ENCODE results near the gene EXOG. TPM values are rescaled to one million over a fixed set of nuclear protein-coding genes. Genes with fewer than 3 reads are reported as not detected.

EXOG gene
- polyA plus RNA-seq, 1 donor from 2014 or later, result 45.6 TPM

GRCh38 chr3:38545550-38545949, 49.4 kb downstream of the EXOG start:
- Histone ChIP-seq H3K27me3 (ENCODE audit: insufficient read depth, low read depth, low read length) (no peaks in the 10 kb centered on the region), H3K27ac (ENCODE audit: low read length) (no peak overlapping the region), H3K4me3 (ENCODE audit: low read length) (no peak overlapping the region), H3K79me2 (replicated peaks; ENCODE audit: insufficient read depth, low read length) (no peaks in the 10 kb centered on the region), H3K9me2 (ENCODE audit: insufficient read depth, low read length) (no peaks in the 10 kb centered on the region), H3K9me3 (ENCODE audit: low read length) (no peaks in the 10 kb centered on the region), H3K36me3 (ENCODE audit: insufficient read depth, low read length) (no peaks in the 10 kb centered on the region), H4K20me1 (ENCODE audit: insufficient read depth) (no peaks in the 10 kb centered on the region), H3K4me2 (ENCODE audit: low read length) (no peak overlapping the region), H3F3A (ENCODE audit: insufficient read depth, low read length, poor library complexity, severe bottlenecking) (no peaks in the 10 kb centered on the region), H3K9ac (ENCODE audit: low read length) (no peak overlapping the region), H2AFZ (ENCODE audit: low read depth, low read length) (no peak overlapping the region)
- TF ChIP-seq, protein P1, sequence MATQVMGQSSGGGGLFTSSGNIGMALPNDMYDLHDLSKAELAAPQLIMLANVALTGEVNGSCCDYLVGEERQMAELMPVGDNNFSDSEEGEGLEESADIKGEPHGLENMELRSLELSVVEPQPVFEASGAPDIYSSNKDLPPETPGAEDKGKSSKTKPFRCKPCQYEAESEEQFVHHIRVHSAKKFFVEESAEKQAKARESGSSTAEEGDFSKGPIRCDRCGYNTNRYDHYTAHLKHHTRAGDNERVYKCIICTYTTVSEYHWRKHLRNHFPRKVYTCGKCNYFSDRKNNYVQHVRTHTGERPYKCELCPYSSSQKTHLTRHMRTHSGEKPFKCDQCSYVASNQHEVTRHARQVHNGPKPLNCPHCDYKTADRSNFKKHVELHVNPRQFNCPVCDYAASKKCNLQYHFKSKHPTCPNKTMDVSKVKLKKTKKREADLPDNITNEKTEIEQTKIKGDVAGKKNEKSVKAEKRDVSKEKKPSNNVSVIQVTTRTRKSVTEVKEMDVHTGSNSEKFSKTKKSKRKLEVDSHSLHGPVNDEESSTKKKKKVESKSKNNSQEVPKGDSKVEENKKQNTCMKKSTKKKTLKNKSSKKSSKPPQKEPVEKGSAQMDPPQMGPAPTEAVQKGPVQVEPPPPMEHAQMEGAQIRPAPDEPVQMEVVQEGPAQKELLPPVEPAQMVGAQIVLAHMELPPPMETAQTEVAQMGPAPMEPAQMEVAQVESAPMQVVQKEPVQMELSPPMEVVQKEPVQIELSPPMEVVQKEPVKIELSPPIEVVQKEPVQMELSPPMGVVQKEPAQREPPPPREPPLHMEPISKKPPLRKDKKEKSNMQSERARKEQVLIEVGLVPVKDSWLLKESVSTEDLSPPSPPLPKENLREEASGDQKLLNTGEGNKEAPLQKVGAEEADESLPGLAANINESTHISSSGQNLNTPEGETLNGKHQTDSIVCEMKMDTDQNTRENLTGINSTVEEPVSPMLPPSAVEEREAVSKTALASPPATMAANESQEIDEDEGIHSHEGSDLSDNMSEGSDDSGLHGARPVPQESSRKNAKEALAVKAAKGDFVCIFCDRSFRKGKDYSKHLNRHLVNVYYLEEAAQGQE (IDR thresholded peaks at IDR 0.05; ENCODE audit: borderline replicate concordance), result no peak
- TF ChIP-seq RAD21 (conservative IDR thresholded peaks at IDR 0.05) (no peak), TAF1 (IDR thresholded peaks at IDR 0.05; ENCODE audit: low read depth) (no peak), SMC3 (conservative IDR thresholded peaks at IDR 0.05; ENCODE audit: poor library complexity) (no peak), MXI1 (conservative IDR thresholded peaks at IDR 0.05; ENCODE audit: poor library complexity, severe bottlenecking) (no peak), POLR2AphosphoS5 (IDR thresholded peaks at IDR 0.05) (no peak), EP300 (conservative IDR thresholded peaks at IDR 0.05; ENCODE audit: poor library complexity, severe bottlenecking) (no peak), EZH2 (IDR thresholded peaks at IDR 0.05; ENCODE audit: borderline replicate concordance, insufficient read depth, low read length, poor library complexity, severe bottlenecking) (no peak)
- TF ChIP-seq, protein P2, sequence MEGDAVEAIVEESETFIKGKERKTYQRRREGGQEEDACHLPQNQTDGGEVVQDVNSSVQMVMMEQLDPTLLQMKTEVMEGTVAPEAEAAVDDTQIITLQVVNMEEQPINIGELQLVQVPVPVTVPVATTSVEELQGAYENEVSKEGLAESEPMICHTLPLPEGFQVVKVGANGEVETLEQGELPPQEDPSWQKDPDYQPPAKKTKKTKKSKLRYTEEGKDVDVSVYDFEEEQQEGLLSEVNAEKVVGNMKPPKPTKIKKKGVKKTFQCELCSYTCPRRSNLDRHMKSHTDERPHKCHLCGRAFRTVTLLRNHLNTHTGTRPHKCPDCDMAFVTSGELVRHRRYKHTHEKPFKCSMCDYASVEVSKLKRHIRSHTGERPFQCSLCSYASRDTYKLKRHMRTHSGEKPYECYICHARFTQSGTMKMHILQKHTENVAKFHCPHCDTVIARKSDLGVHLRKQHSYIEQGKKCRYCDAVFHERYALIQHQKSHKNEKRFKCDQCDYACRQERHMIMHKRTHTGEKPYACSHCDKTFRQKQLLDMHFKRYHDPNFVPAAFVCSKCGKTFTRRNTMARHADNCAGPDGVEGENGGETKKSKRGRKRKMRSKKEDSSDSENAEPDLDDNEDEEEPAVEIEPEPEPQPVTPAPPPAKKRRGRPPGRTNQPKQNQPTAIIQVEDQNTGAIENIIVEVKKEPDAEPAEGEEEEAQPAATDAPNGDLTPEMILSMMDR (IDR thresholded peaks at IDR 0.05; ENCODE audit: poor library complexity, severe bottlenecking), result no peak

DNA sequence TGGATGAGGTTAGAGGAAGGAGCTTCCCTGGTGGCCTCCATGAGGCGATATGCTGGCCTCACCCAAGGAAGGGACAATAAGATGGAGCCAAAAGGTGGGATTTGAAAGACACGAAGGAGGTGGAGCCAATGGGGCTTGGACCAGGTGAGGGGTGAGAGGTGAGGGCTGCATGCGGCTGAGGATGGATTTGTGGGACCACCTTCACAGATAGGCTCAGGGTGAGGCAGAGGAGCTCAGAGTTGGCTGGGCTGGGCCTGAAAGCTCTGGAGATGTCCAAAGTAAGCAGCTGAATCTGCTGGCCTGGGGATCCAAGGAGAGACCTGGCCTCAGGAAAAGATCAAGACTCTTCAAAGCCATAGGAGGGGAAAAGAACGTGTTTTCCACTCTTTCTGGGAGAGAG, 49.8 kb downstream of the EXOG start:
- Histone ChIP-seq H3K27ac (ENCODE audit: low read length) (no peak overlapping the region), H3K4me3 (ENCODE audit: low read length) (no peak overlapping the region), H3K79me2 (replicated peaks; ENCODE audit: insufficient read depth, low read length) (no peaks in the 10 kb centered on the region), H3K27me3 (ENCODE audit: insufficient read depth, low read depth, low read length) (no peaks in the 10 kb centered on the region), H2AFZ (ENCODE audit: low read depth, low read length) (no peak overlapping the region), H4K20me1 (ENCODE audit: insufficient read depth) (no peaks in the 10 kb centered on the region), H3K36me3 (ENCODE audit: insufficient read depth, low read length) (no peaks in the 10 kb centered on the region), H3K9me3 (ENCODE audit: low read length) (no peaks in the 10 kb centered on the region), H3K9ac (ENCODE audit: low read length) (no peak overlapping the region), H3F3A (ENCODE audit: insufficient read depth, low read length, poor library complexity, severe bottlenecking) (no peaks in the 10 kb centered on the region), H3K9me2 (ENCODE audit: insufficient read depth, low read length) (no peaks in the 10 kb centered on the region), H3K4me2 (ENCODE audit: low read length) (no peak overlapping the region)
- TF ChIP-seq RAD21 (conservative IDR thresholded peaks at IDR 0.05), result no peak
- TF ChIP-seq, protein P1 (IDR thresholded peaks at IDR 0.05; ENCODE audit: borderline replicate concordance), result no peak
- no peak for TF ChIP-seq POLR2AphosphoS5 (IDR thresholded peaks at IDR 0.05)
- no peak for TF ChIP-seq MXI1 (conservative IDR thresholded peaks at IDR 0.05; ENCODE audit: poor library complexity, severe bottlenecking)
- TF ChIP-seq SMC3 (conservative IDR thresholded peaks at IDR 0.05; ENCODE audit: poor library complexity), result no peak
- TF ChIP-seq, protein P2 (IDR thresholded peaks at IDR 0.05; ENCODE audit: poor library complexity, severe bottlenecking), result no peak
- no peak for TF ChIP-seq EZH2 (IDR thresholded peaks at IDR 0.05; ENCODE audit: borderline replicate concordance, insufficient read depth, low read length, poor library complexity, severe bottlenecking)
- TF ChIP-seq TAF1 (IDR thresholded peaks at IDR 0.05; ENCODE audit: low read depth), result no peak
- no peak for TF ChIP-seq EP300 (conservative IDR thresholded peaks at IDR 0.05; ENCODE audit: poor library complexity, severe bottlenecking)
